Activated CD8-positive, alpha-beta T cell treated with anti-CD3 and anti-CD28 coated beads, Interleukin-2, amount 10 ng/mL, durations not matched to agents 7 days and 5 days (primary cell): Measurements from ENCODE around the gene THSD7B. TPM values are rescaled to one million over a fixed set of nuclear protein-coding genes. Genes with fewer than 3 reads are reported as not detected.

Source experiments
- ATAC-seq: fragments of 150-1000 bp; cut with Tn5 transposase; one replicate; pipeline ENCODE4 v1.10.0; 2021; ENCODE audit warnings: moderate library complexity
- CTCF ChIA-PET: fragments of 350-600 bp; sonication (Branson Sonifier 250); formaldehyde crosslinking; loops from one replicate; lab custom pipeline; 2021; ENCODE audit warnings: antibody characterized with exemption; lab: Charles Lee
- POLR2A ChIA-PET: fragments of 350-600 bp; sonication (Branson Sonifier 250); formaldehyde crosslinking; loops from one replicate; lab custom pipeline; 2021; ENCODE audit warnings: antibody characterized with exemption; lab: Charles Lee
- DNase-seq: peaks from one replicate; pipeline ENCODE4 v3.0.0-alpha.2; 2020
- H3K27ac Mint-ChIP-seq: one replicate; pipeline ENCODE4 v1.8.0; 2021; ENCODE audit warnings: mild to moderate bottlenecking, mixed read lengths
- H3K27me3 Mint-ChIP-seq: one replicate; pipeline ENCODE4 v1.8.0; 2021; ENCODE audit warnings: low read depth, mixed read lengths
- H3K36me3 Mint-ChIP-seq: one replicate; pipeline ENCODE4 v1.8.0; 2021; ENCODE audit warnings: low read depth, mixed read lengths
- H3K4me1 Mint-ChIP-seq: one replicate; pipeline ENCODE4 v1.8.0; 2021; ENCODE audit warnings: low read depth, mixed read lengths
- H3K4me3 Mint-ChIP-seq: one replicate; pipeline ENCODE4 v1.8.0; 2021; ENCODE audit warnings: mild to moderate bottlenecking, mixed read lengths
- H3K9me3 Mint-ChIP-seq: one replicate; pipeline ENCODE4 v1.8.0; 2022; ENCODE audit warnings: mixed read lengths; ENCODE audit not compliant: insufficient read depth
- total RNA-seq, 2 experiments: library from RNA; stranded (reverse); gene quantifications; one replicate each; pipeline ENCODE4 v1.2.3, GENCODE V29; 2021

Gene THSD7B
- total RNA-seq, 2 experiments from 2014 or later = not detected

DNA sequence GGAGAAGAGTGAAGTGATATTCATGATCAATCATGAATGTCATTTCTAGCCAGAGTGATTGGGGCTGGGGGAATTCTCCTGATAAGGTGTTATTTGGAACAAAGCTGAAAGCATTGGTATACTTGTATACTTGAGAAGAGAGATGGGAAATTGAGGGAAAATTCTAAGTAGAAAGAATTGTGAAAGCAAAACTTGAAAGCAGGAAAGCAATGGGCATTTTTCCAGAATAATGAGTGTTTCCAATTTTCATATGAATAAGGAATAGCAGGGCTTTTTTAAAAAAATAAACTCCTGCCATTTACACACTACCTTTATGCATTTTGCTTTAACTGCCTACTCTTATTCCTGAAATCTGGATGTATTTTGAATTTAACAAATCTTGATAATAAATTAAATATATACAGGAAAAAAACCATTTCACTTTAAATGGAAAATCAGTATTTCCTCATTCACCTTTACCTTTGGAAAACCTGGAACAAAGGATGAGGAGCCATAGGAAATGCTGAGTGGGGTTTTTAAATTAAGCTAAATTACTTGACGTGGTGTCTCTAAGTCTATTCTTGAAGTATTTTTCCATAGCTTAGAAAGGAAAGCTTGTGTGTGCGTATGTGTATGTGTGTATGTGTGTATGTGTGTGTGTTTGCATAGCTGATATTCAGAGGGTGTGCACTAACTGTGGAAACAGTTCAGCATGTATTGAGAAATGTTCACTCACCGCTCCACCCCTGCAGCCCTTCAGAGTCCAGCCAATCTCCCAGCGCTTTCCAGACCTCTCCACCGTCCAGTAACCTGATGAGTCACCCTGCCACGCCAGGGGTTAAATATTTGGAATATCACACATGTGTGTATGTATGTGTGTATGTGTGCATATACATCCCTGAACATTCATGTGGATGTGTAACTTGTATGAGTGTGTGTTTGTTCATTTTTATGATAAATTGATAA, 427.3 kb downstream of the THSD7B start:
- Mint-ChIP-seq H3K9me3 (no peaks in the 10 kb centered on the region), H3K4me3 (no peak overlapping the region), H3K36me3 (no peaks in the 10 kb centered on the region), H3K27ac (no peak overlapping the region), H3K4me1 (no peaks in the 10 kb centered on the region), H3K27me3 (no peaks in the 10 kb centered on the region)
- DNase-seq = no peak
- ChIA-PET CTCF (no interaction called here), POLR2A (no interaction called here)
- no peak for ATAC-seq

DNA sequence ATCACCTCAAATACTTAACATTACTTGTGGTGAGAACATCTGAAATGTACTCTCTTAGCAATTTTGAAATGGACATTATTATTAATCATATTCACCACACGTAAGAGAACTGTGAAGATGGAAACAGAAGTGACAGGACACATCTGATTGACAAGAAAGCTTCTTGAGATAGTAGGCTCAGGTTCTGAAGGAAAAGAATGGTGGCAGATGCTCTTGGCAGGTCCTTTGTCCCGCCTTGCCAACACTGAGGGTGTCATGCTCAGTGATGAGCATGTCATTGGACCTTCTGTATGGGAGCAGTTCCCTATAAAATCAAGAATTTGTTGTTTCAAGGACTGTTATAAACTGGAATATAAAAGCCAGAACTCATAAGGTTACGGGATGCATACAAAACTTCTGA, 428.1 kb downstream of the THSD7B start:
- Mint-ChIP-seq H3K4me1 (no peaks in the 10 kb centered on the region), H3K27me3 (no peaks in the 10 kb centered on the region), H3K9me3 (no peaks in the 10 kb centered on the region), H3K4me3 (no peak overlapping the region), H3K27ac (no peak overlapping the region), H3K36me3 (no peaks in the 10 kb centered on the region)
- CTCF ChIA-PET = no interaction called here
- DNase-seq = no peak
- ATAC-seq = no peak
- POLR2A ChIA-PET = no interaction called here

DNA sequence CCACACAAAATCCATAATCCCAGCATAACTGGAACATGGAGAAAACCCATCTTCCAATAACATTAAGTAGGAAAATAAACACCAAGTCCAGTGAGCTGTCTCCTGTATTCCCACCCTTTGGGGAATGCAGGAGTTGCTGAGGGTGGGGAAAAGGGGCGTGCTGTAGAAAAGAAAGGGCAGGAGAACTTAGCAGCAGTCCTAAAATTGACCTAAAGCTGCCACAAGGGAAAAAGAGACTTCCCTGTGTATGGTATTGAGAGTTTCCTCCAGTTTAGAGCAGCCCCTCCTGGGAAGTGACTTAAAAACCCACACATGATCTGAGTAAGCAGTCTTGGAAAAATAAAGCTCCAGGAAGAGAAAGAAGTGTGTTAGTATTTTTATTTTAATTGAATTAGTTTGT, 428.8 kb downstream of the THSD7B start:
- H3K4me3 Mint-ChIP-seq = no peak overlapping the region
- no peaks in the 10 kb centered on the region for H3K36me3 Mint-ChIP-seq
- ChIA-PET CTCF (no interaction called here), POLR2A (interaction anchor here (0.5 kb wide), 1 partner anchor 53 kb away, joined by 3 read pairs; no protein-coding TSS in a partner anchor)
- no peaks in the 10 kb centered on the region for H3K9me3 Mint-ChIP-seq
- ATAC-seq = no peak
- H3K27ac Mint-ChIP-seq = no peak overlapping the region
- DNase-seq = no peak
- no peaks in the 10 kb centered on the region for H3K4me1 Mint-ChIP-seq
- no peaks in the 10 kb centered on the region for H3K27me3 Mint-ChIP-seq

DNA sequence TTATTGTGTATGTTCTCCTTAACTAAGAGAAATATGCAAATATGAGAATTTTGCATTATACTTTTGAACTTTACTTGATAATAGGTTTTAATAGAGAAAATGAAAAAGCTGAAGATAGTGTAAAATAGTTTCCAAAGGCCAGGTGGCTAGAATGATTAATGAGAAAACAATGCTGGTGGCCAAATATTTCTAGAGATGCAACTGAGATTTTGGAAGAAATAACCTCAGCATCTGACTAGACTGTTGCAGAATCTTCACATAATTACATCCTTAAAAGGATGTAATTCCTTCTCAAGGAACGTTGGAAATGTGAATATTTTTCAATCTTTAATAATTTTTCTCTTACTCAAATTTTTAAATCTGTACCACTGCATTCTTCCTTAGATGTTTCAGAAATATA, 434.4 kb downstream of the THSD7B start:
- H3K9me3 Mint-ChIP-seq = no peaks in the 10 kb centered on the region
- H3K4me1 Mint-ChIP-seq = no peaks in the 10 kb centered on the region
- no peaks in the 10 kb centered on the region for H3K27me3 Mint-ChIP-seq
- H3K27ac Mint-ChIP-seq = no peak overlapping the region
- H3K4me3 Mint-ChIP-seq = no peak overlapping the region
- DNase-seq = no peak
- no peak for ATAC-seq
- POLR2A ChIA-PET = no interaction called here
- H3K36me3 Mint-ChIP-seq = no peaks in the 10 kb centered on the region
- CTCF ChIA-PET = no interaction called here

DNA sequence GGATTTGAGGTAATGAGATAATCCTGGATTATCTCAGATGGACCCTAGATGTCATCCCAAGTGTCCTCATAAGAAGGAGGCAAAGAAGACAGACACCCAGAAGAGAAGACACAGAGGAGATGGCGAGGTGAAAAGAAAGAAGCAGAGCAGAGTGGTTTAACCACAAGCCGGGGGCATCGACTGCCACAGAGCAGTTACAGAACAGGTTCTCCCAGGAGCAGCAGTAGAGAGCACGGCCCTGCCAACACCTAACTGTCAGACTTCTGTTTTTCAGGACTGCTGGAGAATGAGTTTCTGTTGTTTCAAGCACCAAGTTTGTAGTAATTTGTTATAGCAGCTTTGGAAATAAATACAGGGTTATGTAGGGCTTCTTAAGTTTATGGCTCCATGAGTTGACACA, 437.0 kb downstream of the THSD7B start:
- Mint-ChIP-seq H3K9me3 (no peaks in the 10 kb centered on the region), H3K27me3 (no peaks in the 10 kb centered on the region), H3K27ac (no peak overlapping the region), H3K36me3 (no peaks in the 10 kb centered on the region), H3K4me3 (no peak overlapping the region), H3K4me1 (no peaks in the 10 kb centered on the region)
- POLR2A ChIA-PET = no interaction called here
- DNase-seq (no peak), ATAC-seq (no peak)
- CTCF ChIA-PET = no interaction called here

DNA sequence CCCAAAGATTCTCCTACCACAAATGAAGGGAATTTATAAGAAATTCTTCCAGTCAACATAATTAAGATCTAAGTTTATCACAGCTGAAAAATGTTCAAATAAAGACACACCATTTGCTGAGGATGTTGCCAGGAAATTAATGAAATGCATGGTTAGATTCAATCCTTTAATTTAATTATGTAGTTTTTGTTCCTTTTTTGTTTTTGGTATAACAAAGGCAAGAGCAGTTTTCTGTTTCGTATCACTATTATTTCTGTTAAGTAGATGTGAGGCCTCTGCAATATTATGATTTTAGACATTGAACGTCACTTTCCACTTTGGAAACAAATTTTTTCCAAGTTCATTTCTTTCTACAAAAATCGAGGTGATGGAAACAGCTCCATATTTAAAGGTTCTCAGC, 440.0 kb downstream of the THSD7B start:
- DNase-seq = no peak
- H3K27ac Mint-ChIP-seq = no peak overlapping the region
- ChIA-PET CTCF (no interaction called here), POLR2A (no interaction called here)
- H3K9me3 Mint-ChIP-seq = no peaks in the 10 kb centered on the region
- H3K36me3 Mint-ChIP-seq = no peaks in the 10 kb centered on the region
- no peaks in the 10 kb centered on the region for H3K4me1 Mint-ChIP-seq
- ATAC-seq = no peak
- no peaks in the 10 kb centered on the region for H3K27me3 Mint-ChIP-seq
- H3K4me3 Mint-ChIP-seq = no peak overlapping the region

DNA sequence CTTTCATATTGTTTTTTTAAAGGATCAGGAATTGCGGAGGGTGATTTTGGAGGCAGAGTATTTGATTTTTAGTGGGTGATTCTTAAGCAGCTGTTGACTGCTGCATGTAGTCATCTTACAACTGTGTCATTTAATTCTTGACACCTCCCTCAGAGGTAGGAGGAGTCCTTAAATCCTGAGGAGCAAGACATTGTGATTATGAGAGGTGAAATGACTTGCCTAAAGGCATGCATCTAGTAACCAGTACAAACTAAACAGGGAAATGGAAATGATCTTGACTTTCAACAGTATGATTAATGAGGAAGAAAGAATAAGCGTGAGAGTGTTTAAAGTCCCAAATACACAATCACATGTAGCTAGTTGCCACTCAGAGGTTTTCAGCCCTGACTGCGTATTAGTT, 440.7 kb downstream of the THSD7B start:
- CTCF ChIA-PET = no interaction called here
- DNase-seq (no peak), ATAC-seq (no peak)
- Mint-ChIP-seq H3K27me3 (no peaks in the 10 kb centered on the region), H3K4me1 (no peaks in the 10 kb centered on the region), H3K9me3 (no peaks in the 10 kb centered on the region), H3K4me3 (no peak overlapping the region), H3K27ac (no peak overlapping the region), H3K36me3 (no peaks in the 10 kb centered on the region)
- POLR2A ChIA-PET = no interaction called here

DNA sequence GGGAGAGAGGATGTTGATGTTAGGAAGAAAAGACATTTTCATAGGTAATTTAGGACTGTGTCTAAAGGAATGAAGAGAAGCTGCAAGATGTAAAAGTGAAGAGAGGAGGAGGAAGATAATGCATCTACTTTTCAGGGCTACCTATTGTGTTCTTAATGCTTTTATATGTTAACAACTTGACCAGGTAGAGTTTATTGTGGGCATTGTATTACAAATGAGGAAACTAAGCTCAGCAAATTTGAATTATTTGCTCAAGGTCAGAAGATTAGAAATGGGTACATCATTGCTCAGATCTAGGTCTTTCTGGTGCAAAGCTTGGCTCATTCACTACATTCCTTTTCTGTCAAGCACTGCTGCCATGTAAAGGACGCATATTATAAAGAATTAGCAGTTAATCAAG, 441.7 kb downstream of the THSD7B start:
- Mint-ChIP-seq H3K4me1 (no peaks in the 10 kb centered on the region), H3K27me3 (no peaks in the 10 kb centered on the region), H3K9me3 (no peaks in the 10 kb centered on the region), H3K36me3 (no peaks in the 10 kb centered on the region), H3K27ac (no peak overlapping the region), H3K4me3 (no peak overlapping the region)
- CTCF ChIA-PET = no interaction called here
- ATAC-seq = no peak
- no peak for DNase-seq
- POLR2A ChIA-PET = no interaction called here

DNA sequence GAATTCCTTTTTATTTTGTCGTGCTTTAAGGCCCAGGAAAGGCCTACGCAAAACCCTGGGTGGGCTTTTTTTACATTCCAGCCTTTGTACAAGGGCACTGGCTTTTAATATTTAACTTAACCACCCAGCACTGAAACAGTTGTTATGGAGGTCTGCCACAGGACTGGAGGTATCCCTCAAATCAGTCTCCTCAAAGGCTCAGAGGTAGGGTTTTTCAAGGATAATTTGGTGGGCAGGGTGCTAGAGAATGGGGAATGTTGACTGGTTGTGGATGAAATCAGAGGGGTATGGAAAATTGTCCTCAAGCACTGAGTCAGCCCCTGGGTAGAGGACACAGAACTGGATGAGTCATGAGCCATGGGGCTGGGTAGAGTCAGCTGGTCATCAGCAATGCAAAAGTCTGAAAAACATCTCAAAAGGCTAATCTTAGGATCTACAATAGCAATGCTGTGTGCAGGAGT, 443.1 kb downstream of the THSD7B start:
- ATAC-seq = no peak
- no peaks in the 10 kb centered on the region for H3K27me3 Mint-ChIP-seq
- H3K27ac Mint-ChIP-seq = no peak overlapping the region
- no peaks in the 10 kb centered on the region for H3K9me3 Mint-ChIP-seq
- H3K4me3 Mint-ChIP-seq = no peak overlapping the region
- no peaks in the 10 kb centered on the region for H3K4me1 Mint-ChIP-seq
- DNase-seq = no peak
- CTCF ChIA-PET = no interaction called here
- POLR2A ChIA-PET = no interaction called here
- H3K36me3 Mint-ChIP-seq = no peaks in the 10 kb centered on the region

DNA sequence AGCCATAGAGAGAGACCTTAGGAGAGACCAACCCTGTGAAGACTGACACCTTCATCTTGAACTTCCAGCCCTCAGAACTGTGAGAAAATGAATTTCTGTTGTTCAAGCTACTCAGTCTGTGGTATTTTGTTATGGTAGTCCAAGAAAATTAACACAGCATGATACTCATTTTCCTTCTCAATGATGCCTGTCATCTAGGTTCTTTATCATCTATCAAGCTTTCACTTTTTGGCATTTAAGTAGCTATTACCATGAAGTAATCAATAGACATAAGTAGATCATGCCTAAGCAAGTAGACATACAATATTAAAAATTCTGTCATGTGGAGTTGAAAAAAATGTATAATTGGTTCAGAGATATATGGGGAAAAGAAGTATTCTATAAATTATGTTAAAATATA, 444.7 kb downstream of the THSD7B start:
- ChIA-PET POLR2A (no interaction called here), CTCF (no interaction called here)
- no peaks in the 10 kb centered on the region for H3K27me3 Mint-ChIP-seq
- H3K27ac Mint-ChIP-seq = no peak overlapping the region
- ATAC-seq = no peak
- no peaks in the 10 kb centered on the region for H3K36me3 Mint-ChIP-seq
- no peak for DNase-seq
- no peaks in the 10 kb centered on the region for H3K9me3 Mint-ChIP-seq
- H3K4me3 Mint-ChIP-seq = no peak overlapping the region
- no peaks in the 10 kb centered on the region for H3K4me1 Mint-ChIP-seq

DNA sequence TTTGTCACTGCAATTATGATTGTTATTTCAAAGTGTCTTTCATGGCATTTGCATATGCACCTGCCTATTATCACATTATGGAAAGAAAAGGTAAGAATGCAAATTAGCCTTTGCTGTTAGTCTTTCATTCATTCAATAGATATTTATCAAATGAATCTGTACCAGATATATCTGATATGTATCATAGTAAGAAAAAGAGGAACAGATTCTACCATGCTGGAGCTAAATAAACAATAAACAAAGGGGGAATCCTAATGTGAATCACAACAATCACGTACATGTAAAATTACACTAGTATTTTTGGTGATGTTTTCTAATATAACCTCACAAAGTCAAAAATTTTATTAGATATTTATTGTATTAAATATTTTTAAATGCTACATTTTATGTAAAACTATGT, 446.4 kb downstream of the THSD7B start:
- ChIA-PET POLR2A (no interaction called here), CTCF (no interaction called here)
- Mint-ChIP-seq H3K9me3 (no peaks in the 10 kb centered on the region), H3K27ac (no peak overlapping the region), H3K36me3 (no peaks in the 10 kb centered on the region), H3K27me3 (no peaks in the 10 kb centered on the region), H3K4me1 (no peaks in the 10 kb centered on the region), H3K4me3 (no peak overlapping the region)
- no peak for DNase-seq
- no peak for ATAC-seq

DNA sequence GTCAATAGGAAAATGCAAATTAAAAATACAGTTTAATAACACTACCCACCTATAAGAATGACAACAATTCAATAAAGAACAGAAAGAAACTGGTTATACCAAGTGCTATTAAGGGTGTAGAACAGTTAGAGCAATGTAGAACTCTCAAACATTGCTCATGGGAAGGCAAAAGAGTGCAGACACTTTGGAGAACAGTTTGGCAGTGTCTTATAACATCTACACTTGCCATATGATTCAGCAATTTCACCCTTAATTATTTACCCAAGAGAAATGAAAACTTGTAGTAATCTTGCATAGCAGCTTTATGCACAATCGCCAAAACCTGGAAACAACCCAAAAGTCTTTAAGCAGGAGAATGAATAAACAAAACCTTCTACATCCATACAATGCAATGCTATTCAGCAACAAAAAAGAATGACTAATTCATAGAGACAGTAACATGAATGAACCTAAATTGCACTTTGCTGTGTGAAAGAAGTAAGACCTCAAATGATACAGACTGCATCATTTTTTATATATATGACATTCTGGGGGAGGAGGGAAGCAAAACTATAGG, 455.2 kb downstream of the THSD7B start:
- no peak overlapping the region for H3K27ac Mint-ChIP-seq
- ChIA-PET CTCF (no interaction called here), POLR2A (no interaction called here)
- H3K27me3 Mint-ChIP-seq = no peaks in the 10 kb centered on the region
- no peaks in the 10 kb centered on the region for H3K4me1 Mint-ChIP-seq
- no peaks in the 10 kb centered on the region for H3K36me3 Mint-ChIP-seq
- H3K9me3 Mint-ChIP-seq = no peaks in the 10 kb centered on the region
- ATAC-seq (no peak), DNase-seq (no peak)
- no peak overlapping the region for H3K4me3 Mint-ChIP-seq
